ENCODE measurements around the gene TUT7. TPM values are rescaled to one million over a fixed set of nuclear protein-coding genes. Genes with fewer than 3 reads are reported as not detected.
"Not testable (repeated sequence)": the region's sequence is repeated elsewhere in the genome, so short reads cannot be mapped to it uniquely, and the experiment has no call there.

The TUT7 gene
- polyA plus RNA-seq, 10 donors, result 14.1 to 20.7 (median 18.0) TPM

GRCh38 chr9:86301686-86302085 lies 52.5 kb downstream of the TUT7 start:
- DNase-seq, result no peak

DNA sequence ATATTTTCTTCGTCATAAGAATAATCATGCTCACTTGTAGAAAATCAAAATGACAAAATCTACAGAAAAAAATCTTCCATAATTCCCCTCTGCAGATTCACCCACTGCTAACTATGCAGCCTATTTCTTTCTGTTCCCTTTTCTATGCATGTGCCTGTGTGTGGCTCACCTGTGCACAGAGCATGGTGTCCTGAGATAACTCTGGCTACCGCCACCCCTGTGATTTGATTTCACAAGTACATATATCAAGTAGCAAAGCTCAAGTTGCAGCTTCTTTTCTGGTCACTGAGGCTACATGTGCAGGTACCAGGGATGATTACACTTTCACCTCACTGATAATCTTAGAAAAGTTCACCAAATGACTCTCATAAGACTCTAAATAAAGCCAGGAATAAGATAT lies 53.5 kb downstream of the TUT7 start:
- DNase-seq, result no peak

DNA sequence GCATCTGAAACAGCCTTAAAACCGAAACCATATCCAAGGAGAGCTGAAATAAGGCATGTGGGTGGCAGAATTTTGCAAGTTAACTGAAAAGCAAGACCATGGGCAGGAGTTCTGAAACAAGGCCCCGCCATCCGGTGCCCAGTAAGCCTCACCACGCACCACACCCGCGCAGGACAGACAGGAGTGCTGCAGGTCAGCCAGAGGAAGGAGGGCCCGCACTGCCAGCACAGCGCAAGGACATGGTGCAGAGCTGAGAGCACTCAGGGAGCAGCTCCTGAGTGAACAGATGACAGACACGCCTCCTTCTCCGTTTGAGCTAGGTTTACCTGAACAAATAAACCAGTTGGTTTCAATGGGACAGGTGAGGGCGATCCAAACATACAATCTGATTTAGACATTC lies 55.3 kb downstream of the TUT7 start:
- DNase-seq, result no peak

DNA sequence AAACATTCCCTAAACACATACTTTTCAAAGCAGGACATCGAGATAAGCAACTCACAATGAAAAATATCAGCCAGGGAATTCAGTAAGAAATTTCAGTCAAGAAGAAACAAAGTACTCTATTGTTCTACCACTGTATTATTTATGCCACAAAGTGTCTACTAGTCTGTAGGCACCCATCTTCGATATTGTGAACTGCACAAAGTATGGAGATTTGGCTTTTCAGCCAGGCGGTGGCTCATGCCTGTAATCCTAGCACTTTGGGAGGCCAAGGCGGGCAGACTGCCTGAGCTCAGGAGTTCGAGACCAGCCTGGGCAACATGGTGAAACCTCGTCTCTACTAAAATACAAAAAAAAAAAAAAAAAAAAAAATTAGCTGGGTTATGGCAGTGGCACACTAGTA lies 63.9 kb downstream of the TUT7 start:
- DNase-seq, result not testable (repeated sequence)

GRCh38 chr9:86288499-86289198 lies 65.6 kb downstream of the TUT7 start:
- no peak for DNase-seq

GRCh38 chr9:86287013-86287412 lies 67.2 kb downstream of the TUT7 start:
- DNase-seq, result peak; percentile 12 to 31 (median 19)

- DNase-seq, result no peak
Observed at GRCh38 chr9:86286278-86286677, 67.9 kb downstream of the TUT7 start.

GRCh38 chr9:86285261-86285660 lies 68.9 kb downstream of the TUT7 start:
- no peak for DNase-seq

GRCh38 chr9:86282979-86283535 lies 71.2 kb downstream of the TUT7 start:
- DNase-seq, result peak in 1 of 3 donors; percentile 41

DNA sequence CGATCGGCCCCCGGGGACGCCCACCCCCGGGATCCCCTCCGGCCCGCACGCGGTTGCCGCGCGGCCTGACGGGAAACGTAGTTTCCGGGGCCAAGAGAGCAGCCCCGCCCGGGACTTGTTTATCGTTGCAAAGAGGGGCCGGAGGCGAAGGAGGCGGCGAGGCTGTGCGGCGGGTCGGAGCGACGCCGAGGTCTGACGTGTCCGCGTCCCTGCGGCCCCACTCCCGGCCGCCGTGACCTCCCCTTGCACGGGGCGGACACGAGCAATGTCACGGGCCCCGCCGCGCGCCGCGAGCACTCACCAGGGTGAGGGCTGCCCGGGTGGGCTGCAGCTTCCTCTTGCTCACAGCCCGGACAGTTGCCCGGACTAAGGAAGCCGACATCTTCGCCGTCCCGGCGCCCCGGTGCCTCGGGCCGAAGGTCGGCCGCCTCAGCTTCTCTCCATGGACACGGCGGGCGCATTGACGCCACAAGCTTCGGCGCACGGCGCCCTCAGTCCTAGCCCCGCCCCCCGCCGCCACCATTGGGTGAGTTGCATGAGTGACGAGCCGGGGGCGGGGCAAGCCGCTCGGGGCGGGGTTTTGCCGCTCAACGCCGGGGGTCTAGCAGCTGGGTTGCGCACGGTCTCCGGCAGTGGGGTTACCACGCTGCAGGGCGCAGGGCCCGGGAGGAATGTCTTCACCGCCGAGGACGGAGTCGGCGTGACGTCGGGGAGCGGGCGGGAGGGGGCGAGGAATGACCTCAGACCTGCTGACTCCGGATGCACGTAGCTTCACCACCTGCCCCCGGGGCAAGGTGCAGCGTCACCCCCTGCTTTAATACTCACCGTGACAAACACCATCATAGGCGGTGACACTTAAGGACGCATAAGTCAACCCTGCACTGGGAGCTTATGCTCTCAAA lies 71.9 kb downstream of the TUT7 start, which contains the start of gene ISCA1:
ISCA1 (minus strand) TSS at position 462 of the 902 bp plus-strand sequence; CDS start at position 382, 80 bp downstream.
- DNase-seq, result peak; percentile 93 to 98 (median 94)

- DNase-seq, result peak in 1 of 3 donors; percentile 11
Observed at GRCh38 chr9:86281593-86282076, 72.6 kb downstream of the TUT7 start.

DNA sequence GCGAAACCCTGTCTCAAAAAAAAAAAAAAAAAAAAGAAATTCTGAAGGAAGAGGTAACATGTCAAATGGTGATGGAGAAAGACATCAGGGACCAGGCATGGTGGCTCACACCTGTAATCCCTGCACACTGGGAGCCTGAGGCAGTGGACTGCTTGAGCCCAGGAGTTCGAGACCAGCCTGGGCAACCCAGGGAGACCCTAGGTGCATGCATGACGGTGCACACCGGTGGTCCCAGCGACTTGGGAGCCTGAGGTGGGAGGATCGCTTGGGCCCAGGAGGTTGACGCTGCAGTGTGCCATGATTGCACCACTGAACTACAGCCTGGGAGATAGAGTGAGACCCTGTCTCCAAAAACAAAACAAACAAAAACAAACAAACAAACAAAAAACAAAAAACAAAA lies 73.6 kb downstream of the TUT7 start:
- no peak for DNase-seq

GRCh38 chr9:86279839-86280238 lies 74.4 kb downstream of the TUT7 start:
- DNase-seq, result no peak

GRCh38 chr9:86277072-86277471 lies 77.1 kb downstream of the TUT7 start:
- DNase-seq, result no peak

GRCh38 chr9:86275962-86276361 lies 78.2 kb downstream of the TUT7 start:
- DNase-seq, result no peak

DNA sequence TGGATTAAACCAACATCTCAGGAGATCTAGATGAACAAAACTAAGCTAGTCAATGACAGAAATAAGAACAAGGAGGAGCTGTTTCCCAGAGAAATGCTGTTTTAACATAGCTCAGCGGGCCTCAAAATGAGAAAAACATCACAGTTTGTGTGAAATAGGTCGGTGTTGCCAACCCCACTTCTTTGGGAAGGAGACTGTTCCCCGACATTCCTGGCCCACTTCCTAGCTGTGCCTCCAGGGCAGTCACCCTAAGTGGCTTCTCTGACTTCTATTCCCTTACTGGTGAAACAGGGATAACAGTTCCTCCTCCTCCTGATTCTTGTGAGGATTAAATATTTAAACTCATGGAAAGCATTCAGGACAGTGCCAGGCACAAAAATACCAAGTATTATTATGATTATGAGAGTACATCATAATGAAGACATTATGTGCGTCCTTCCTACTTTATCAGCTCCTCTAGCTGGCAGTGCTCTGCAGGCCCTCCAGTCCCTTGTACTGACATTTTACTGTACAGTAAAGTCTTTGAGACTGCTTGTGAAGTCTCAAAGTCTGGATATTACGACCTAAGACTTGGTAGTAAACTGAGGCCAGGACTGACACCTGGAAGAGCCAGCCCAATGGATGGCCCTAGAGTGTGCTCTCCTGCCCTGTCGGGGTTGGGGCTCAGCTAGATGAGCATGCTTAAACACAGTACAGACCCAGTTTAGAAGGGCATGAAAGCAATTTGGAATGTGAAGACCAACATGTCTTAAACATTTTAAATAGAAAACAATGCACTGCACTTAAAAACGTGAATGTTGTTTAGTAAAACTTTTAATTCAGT lies 79.2 kb downstream of the TUT7 start:
- no peak for DNase-seq

GRCh38 chr9:86272221-86272620 lies 82.0 kb downstream of the TUT7 start:
- DNase-seq, result no peak

DNA sequence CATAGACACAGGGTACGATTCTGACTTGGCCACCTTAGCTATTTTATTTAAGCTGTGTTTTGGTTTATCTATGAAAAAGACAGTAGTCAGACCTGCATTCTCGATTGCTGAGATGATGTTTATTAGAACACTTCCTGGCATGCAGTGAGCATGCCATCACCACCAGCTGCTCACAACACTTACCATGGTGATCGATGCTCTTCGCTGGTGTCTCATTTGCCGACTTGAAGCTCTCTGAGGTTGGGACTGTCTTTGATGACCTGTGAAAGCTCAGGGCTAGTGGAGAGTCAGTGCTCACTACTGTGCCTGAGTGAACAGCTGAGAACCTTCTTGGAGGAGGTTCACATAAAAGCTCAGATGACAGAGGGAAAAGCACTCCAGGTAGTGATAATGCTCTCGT lies 90.3 kb downstream of the TUT7 start:
- DNase-seq, result no peak

- no peak for DNase-seq
Observed at GRCh38 chr9:86262492-86262891, 91.7 kb downstream of the TUT7 start.

DNA sequence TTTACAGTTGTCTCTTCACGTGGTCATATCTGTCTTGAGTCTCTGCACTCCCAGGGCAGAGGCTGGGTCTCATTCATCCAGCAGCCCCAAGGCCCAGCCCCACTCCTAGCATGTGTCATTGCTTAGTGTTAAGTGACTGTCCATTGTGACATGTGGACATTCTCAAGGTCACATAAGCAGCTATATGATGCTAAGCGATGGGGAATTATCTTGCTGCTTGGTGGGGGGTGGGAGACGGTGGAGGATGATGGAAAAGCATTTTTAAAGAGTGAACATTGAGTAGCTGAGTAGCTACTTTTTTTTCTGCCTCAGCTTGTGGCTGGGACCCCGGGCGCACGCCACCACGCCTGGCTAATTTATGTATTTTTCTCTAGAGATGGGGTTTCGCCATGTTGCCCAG lies 94.7 kb downstream of the TUT7 start, which contains the start of gene C9orf153:
C9orf153 (minus strand) TSS at position 101 of the 400 bp plus-strand sequence. CDS start 30,054 bp downstream, outside the sequence.
- DNase-seq, result no peak

- no peak for DNase-seq
Observed at GRCh38 chr9:86257391-86257790, 96.8 kb downstream of the TUT7 start.
